ENCODE data around the gene ATP8B3. TPM values are rescaled to one million over a fixed set of nuclear protein-coding genes. Genes with fewer than 3 reads are reported as not detected.

The ATP8B3 gene
- total RNA-seq, 1 donor from 2014 or later: 1.5 TPM

- Mint-ChIP-seq H3K4me1 (ENCODE audit: unreplicated experiment) (peaks cover 3% of the 10 kb centered on the region), H3K9me3 (no peaks in the 10 kb centered on the region), H3K27ac (no peak overlapping the region), H3K36me3 (peaks cover 4% of the 10 kb centered on the region), H3K27me3 (peaks cover 89% of the 10 kb centered on the region), H3K4me3 (peak overlapping the region; percentile 33)
- no peak for TF ChIP-seq CTCF (conservative IDR thresholded peaks at IDR 0.05)
- no peak for DNase-seq (ENCODE audit: extremely low spot score, unreplicated experiment)
Observed at GRCh38 chr19:1777149-1777548, 34.9 kb downstream of the ATP8B3 start.

- TF ChIP-seq CTCF (conservative IDR thresholded peaks at IDR 0.05): no peak
- DNase-seq (ENCODE audit: extremely low spot score, unreplicated experiment): no peak
Observed at GRCh38 chr19:1776606-1777147, 35.4 kb downstream of the ATP8B3 start.

GRCh38 chr19:1775951-1776605 is 36.0 kb downstream of the ATP8B3 start:
- no peak for DNase-seq (ENCODE audit: extremely low spot score, unreplicated experiment)
- Mint-ChIP-seq H3K36me3 (peaks cover 4% of the 10 kb centered on the region), H3K4me3 (no peak overlapping the region), H3K27ac (no peak overlapping the region), H3K27me3 (peaks cover 86% of the 10 kb centered on the region), H3K9me3 (peaks cover 4% of the 10 kb centered on the region), H3K4me1 (ENCODE audit: unreplicated experiment) (peaks cover 3% of the 10 kb centered on the region)
- TF ChIP-seq CTCF (conservative IDR thresholded peaks at IDR 0.05): no peak

More at GRCh38 chr19:1776606-1777147, 35.4 kb downstream of the ATP8B3 start:
- H3K27ac Mint-ChIP-seq: no peak overlapping the region
- no peaks in the 10 kb centered on the region for H3K9me3 Mint-ChIP-seq
- peaks cover 3% of the 10 kb centered on the region for H3K4me1 Mint-ChIP-seq (ENCODE audit: unreplicated experiment)
- H3K27me3 Mint-ChIP-seq: peaks cover 84% of the 10 kb centered on the region
- peak overlapping the region; percentile 33 for H3K4me3 Mint-ChIP-seq
- H3K36me3 Mint-ChIP-seq: peaks cover 4% of the 10 kb centered on the region

- Mint-ChIP-seq H3K9me3 (peaks cover 13% of the 10 kb centered on the region), H3K27me3 (peaks cover 86% of the 10 kb centered on the region), H3K27ac (no peak overlapping the region), H3K4me1 (ENCODE audit: unreplicated experiment) (peaks cover 3% of the 10 kb centered on the region), H3K4me3 (no peak overlapping the region), H3K36me3 (peaks cover 4% of the 10 kb centered on the region)
- no peak for DNase-seq (ENCODE audit: extremely low spot score, unreplicated experiment)
- TF ChIP-seq CTCF (conservative IDR thresholded peaks at IDR 0.05): peak; percentile 73
Observed at GRCh38 chr19:1774989-1775772, 36.9 kb downstream of the ATP8B3 start.

GRCh38 chr19:1773184-1773583 is 38.9 kb downstream of the ATP8B3 start:
- TF ChIP-seq CTCF (conservative IDR thresholded peaks at IDR 0.05): no peak
- Mint-ChIP-seq H3K36me3 (peaks cover 4% of the 10 kb centered on the region), H3K4me3 (peak overlapping the region; percentile 74), H3K4me1 (ENCODE audit: unreplicated experiment) (peaks cover 3% of the 10 kb centered on the region), H3K27ac (peak overlapping the region; percentile 97), H3K9me3 (peaks cover 14% of the 10 kb centered on the region), H3K27me3 (peaks cover 82% of the 10 kb centered on the region)
- DNase-seq (ENCODE audit: extremely low spot score, unreplicated experiment): no peak
